NCI-H2081 treated with DMSO at 0.1 percent for 48 hours (cell line): ENCODE data around the gene KRTAP10-5.

Experiments
- DNase-seq: peaks from one replicate; lab custom pipeline; 2025; lab: John Stamatoyannopoulos, UW

Gene KRTAP10-5

DNA sequence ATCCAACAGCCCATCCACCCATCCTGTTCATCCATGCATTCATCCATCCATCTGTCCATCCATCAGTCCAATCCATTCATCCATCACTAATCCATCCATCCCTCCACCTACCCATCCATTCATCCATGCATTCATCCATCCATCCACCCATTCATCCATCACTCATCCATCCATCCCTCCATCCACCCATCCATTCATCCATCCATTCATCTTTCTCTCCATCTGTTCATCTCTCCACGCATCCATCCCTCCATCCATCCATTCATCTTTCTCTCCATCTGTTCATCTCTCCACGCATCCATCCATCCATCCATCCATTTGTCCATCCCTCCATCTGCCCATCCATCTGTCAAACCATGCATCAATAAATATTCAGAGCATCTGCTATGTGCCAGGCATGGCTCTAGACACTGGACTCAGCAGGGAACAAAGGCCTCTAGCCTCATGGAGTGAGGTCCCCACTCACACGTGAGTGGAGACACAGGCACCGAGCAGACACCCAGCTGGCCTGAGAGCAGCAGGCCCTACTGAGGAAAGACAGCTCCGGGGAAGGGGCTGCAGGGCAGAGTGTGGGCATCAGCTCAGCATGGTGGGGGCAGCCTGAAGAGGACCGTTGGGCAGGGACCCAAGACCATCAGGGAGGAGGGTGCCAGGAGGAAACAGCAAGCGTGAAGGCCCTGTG lies 50.0 kb downstream of the KRTAP10-5 start:
- no peak for DNase-seq

GRCh38 chr21:44529503-44530125 lies 50.8 kb downstream of the KRTAP10-5 start:
- no peak for DNase-seq
